ENCODE data around the gene TTF1.
"Not testable (repeated sequence)": the region's sequence is repeated elsewhere in the genome, so short reads cannot be mapped to it uniquely, and the experiment has no call there.

The TTF1 gene

DNA sequence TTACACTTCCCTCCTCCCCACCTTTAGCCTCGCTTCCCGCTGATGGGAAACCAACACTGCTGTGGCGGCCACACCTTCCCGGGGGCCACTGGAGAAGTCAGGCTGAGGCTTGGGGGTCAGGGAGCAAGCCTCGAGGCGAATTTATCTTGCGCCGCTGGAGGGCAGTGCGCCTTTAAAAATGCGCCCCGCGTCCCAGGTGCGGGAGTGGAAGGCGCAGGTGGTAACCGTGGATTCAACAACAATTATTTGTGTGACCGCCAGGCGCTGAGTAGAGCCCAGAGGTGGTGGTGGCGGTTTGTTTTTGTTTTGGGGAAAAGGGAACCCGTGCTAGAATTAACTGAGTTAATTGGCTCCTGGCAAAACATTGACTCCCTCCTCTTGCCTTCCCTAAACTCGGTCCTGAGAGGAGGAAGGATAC, 4.5 kb upstream of the TTF1 start:
- DNase-seq (ENCODE audit: low spot score): peak; percentile 70

- DNase-seq (ENCODE audit: low spot score): no peak
Observed at GRCh38 chr9:132410642-132411041, 4.0 kb upstream of the TTF1 start.

DNA sequence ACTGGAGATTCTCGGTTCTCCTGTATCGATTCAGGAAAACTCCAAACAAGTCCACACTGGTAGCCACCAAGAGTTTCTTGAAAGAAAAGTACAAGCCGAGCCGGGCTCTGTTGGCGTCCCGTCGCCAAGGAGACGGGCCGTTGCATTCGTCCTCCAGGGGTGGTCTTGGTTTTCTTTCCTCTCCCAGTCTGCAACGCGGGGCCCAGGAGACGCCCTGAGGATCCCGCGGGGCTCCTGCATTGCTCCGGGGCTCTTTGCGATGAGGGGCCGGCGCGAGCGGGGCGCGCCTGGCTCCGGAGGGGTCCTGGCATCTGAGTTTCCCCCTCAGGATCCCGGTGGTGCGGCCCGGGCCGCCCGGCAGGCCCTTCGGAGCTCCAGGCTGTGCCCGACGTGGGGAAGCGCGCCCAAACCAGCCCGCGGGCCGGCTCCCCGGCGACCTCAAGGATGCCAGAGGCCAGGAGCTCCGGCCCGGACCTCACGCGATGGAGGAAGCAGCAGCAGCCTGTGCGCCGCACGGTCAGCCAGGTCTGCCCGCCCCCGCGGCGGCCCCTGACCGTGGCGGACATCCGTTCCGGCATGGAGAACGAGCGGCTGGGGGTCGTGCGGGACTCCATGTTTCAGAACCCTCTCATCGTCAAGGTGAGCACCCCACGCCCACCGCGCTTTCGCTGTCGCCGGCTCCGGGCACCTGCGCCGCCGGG, 3.3 kb upstream of the TTF1 start, which contains the start of gene CFAP77:
CFAP77 (plus strand) TSS at position 384 of the 701 bp plus-strand sequence; CDS start at position 445, 61 bp downstream.
- DNase-seq (ENCODE audit: low spot score): peak; percentile 46

- no peak for DNase-seq (ENCODE audit: low spot score)
Observed at GRCh38 chr9:132408521-132408920, 1.9 kb upstream of the TTF1 start.

DNA sequence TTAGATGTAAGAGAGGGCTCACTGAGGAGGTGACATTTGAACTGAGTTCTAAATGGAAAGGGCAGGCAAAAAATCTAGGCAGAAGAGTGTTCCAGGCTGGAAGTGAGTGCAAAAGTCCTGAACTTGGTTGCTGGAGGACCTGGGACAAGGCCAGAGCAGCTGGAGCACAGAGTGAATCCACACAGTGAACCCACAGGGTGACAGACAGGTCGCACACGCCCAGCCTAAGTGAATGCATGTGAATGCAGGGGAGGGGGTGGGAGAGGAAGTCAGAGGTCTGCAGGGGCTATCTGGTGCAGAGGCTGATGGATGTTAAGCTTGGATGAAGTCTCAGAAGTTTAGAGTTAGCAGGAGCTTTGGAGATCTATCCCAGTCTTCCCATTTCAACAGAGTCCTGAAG, 556 bp upstream of the TTF1 start:
- no peak for DNase-seq (ENCODE audit: low spot score)

DNA sequence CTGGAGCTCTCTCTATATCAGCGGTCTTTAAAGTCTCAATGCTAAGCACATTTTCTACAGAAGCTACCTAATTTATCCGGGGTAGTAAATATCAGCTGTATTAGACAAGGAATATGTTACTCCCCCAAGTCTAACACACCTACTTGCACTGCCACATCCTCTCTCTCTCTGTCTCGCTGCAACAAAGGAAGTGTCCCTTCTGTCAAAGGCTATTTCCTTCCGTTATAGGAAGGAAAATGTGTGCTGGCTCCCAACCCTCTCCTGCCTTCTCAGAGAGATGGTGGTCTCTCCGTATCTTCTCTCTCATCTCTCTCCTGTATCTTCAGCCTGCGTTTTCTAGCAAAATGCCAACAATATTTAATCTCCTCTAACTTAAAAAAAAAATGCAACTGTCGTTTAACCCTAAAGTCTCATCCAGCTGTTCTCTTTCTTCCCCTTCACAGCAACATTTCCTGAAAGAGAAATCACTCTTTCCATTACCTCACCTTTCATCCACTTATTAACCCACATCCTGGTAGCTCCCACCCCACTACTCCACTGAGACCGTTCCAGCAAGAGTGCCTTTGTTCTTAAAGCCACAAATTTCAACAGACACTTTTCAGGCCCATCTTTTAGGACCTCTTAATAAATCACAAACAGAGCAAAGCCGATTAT, 2.3 kb downstream of the TTF1 start:
- DNase-seq (ENCODE audit: low spot score): peak; percentile 44

GRCh38 chr9:132401824-132402223, 4.8 kb downstream of the TTF1 start:
- DNase-seq (ENCODE audit: low spot score): peak; percentile 22

- no peak for DNase-seq (ENCODE audit: low spot score)
Observed at GRCh38 chr9:132395560-132395959, 11.1 kb downstream of the TTF1 start.

DNA sequence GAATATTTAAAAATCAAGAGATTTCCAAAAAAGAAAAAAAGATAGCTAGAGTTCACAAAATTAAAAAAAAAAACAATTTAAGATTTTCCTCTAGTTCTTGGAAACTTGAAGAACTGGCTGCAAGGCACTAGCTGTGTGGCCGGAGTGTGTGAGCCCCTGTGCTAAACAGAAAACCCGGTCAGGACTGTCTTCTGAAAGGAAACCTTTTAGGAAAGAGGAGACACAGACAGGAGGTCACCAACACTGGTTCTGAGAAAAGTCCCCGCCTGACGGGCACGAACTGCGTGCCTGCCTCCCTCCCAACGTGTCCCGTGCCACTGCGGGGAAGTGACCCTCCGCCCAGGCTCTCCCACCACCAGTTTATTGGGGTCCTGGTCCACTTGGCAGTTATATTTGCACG, 15.2 kb downstream of the TTF1 start:
- no peak for DNase-seq (ENCODE audit: low spot score)

- no peak for DNase-seq (ENCODE audit: low spot score)
Observed at GRCh38 chr9:132390966-132391365, 15.7 kb downstream of the TTF1 start.

GRCh38 chr9:132387133-132387532, 19.5 kb downstream of the TTF1 start:
- DNase-seq (ENCODE audit: low spot score): no peak

GRCh38 chr9:132384376-132384775, 22.3 kb downstream of the TTF1 start:
- DNase-seq (ENCODE audit: low spot score): no peak

DNA sequence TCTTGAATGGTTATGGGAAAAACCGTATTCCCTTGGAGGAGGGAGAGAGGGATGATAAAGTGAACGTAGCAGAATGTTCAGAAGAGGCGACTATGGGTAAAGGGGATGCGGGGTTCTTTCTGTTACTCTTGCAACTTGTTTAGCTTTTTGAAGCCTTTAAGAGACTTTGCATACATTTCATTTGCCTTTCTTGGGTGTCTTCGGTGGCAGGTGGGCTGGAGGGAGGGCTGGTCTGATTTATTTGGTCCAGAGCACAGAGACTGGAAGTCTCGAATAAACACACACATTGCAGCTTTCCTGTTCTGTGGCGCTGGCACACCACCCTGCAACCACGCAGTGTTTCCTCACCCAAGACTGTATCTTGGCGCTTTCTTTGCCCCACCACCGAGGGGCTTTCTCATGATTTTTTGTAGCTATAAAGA, 23.2 kb downstream of the TTF1 start:
- DNase-seq (ENCODE audit: low spot score): no peak

DNA sequence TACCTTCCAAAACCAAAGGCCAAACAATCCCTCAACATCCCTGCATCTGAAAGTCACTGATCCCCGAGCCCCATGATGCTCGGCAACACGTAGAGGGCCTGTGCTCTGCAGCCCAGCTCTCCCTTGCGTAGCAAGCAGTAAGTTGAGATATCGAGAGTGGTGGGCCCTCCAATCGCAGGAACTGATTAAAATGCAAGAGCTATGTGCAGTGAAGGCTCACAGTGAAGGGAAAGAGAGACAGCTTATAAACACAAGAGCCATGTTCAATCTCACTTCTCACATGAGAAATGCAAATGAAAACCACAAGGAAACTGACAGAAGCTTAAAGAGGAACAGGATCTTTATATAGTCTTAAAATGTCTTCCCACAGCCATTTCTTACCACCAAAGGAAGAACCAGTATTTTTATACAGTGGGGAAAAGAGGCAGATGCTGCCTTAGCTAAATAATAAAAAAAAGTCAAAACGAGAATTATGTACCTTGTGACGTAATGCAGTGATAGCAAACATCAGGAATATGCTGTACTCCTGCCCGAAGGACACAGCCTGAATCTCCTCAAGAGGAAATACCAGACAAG, 24.6 kb downstream of the TTF1 start:
- no peak for DNase-seq (ENCODE audit: low spot score)

GRCh38 chr9:132378416-132378815, 28.2 kb downstream of the TTF1 start:
- DNase-seq (ENCODE audit: low spot score): not testable (repeated sequence)

DNA sequence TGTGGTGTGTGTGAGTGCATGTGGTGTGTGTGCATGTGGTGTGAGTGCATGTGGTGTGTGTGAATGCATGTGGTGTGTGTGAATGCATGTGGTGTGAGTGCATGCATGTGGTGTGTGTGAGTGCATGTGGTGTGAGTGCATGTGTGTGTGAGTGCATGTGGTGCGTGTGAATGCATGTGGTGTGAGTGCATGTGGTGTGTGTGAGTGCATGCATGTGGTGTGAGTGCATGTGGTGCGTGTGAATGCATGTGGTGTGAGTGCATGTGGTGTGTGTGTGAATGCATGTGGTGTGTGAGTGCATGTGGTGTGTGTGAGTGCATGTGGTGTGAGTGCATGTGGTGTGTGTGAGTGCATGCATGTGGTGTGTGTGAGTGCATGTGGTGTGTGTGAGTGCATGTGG, 28.9 kb downstream of the TTF1 start:
- not testable (repeated sequence) for DNase-seq (ENCODE audit: low spot score)

DNA sequence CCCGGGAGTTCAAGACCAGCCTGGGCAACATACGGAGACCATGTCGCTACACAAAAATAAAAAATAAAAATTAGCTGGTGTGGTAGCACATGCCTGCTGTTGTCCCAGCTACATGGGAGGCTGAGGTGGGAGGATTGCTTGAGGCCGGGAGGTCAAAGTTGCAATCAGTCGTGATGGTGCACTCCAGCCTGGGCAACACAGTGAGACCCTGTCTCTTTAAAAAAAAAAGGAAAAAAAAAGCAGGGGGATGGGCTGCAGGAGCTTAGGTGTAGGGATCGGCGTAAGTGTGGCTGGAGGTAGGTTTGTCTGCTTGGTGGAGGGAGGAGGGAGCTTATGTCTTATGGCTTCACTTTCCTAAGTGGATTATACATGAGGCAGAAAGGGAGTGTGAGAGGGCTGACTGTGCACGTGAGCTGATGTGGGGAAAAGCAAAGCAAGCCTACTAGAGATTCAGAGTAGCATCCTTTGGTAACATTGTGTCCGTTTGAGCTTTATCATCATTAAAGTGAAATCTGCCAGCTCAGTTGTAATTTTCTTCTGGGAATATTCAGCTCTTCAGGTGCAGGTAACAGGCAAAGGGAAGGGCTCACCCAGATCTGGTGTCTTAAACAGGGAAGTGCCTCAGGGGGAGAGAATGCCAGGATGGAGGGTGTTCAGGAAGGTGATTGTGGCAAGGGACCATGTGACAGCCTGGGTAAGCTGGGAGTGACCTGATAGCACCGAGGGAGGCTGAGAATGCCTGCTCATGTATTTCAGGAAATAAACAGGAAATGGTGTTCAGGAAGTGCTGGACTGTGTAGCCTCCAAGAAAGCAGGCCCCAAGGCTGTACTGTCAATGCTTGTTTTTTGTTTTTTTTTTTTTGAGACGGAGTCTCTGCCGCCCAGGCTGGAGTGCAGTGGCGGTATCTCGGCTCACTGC, 34.2 kb downstream of the TTF1 start:
- DNase-seq (ENCODE audit: low spot score): peak; percentile 67

DNA sequence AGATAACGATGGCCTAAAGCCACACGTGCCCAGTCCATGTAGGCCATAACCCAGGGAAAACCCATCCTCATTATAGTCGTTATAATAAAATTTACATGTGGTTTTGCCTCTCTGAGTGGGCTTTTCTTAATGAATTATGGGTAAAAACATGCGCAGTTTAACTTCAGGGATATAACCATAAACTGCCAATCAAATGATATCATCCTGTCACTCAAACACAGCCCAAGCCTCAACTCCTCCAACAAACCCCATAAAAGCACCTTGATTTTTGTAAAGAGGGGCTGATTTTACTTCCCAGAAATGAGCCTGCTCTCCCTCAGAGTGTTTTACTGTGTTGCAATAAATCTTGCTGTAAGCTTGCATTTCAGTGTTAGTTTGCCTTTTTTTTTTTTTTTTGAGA, 36.0 kb downstream of the TTF1 start:
- no peak for DNase-seq (ENCODE audit: low spot score)

GRCh38 chr9:132369421-132369820, 37.2 kb downstream of the TTF1 start:
- DNase-seq (ENCODE audit: low spot score): no peak

GRCh38 chr9:132367613-132368313, 38.9 kb downstream of the TTF1 start:
- DNase-seq (ENCODE audit: low spot score): no peak

DNA sequence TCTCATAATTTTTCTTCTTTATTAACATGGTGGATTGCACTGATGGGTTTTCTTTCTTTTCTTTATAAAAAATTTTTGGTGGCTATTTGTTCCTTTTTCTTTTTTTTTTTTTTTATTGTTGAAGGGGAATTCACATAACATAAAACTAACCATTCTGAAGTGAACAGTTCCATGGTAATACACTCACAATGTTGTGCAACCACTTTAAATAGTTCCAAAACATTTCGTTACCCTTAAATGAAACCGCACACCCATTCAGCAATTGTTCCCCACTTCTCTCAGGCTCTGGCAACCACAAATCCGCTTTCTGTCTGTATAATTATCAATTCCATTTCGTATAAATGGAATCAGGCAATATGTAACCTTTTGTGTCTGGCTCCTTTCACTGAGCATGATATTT, 40.2 kb downstream of the TTF1 start:
- DNase-seq (ENCODE audit: low spot score): no peak

- no peak for DNase-seq (ENCODE audit: low spot score)
Observed at GRCh38 chr9:132365986-132366385, 40.7 kb downstream of the TTF1 start.
